Mesenchymal stem cell (in vitro differentiated cells and primary cell): Measurements from ENCODE around the gene TMTC4.

Experiments
- DNase-seq: peaks from one replicate; pipeline ENCODE4 v3.0.0-alpha.2; 2013
- H2AFZ ChIP-seq: one replicate; pipeline ENCODE4 v1.6.1; 2013; ENCODE audit warnings: low read depth, mild to moderate bottlenecking, control low read depth, inconsistent platforms, low read length, moderate library complexity
- H2AK5ac ChIP-seq: 2 replicates; pipeline ENCODE4 v1.6.1; 2013; ENCODE audit warnings: low read length, moderate library complexity, mild to moderate bottlenecking, inconsistent platforms; ENCODE audit not compliant: severe bottlenecking
- H2BK120ac ChIP-seq: one replicate; pipeline ENCODE4 v1.6.1; 2013; ENCODE audit warnings: low read depth, mild to moderate bottlenecking, inconsistent platforms, low read length, moderate library complexity
- H2BK12ac ChIP-seq, 2 experiments: one replicate each; pipeline ENCODE4 v1.6.1; 2013; ENCODE audit warnings: inconsistent platforms in 2 of 2, low read length in 2 of 2, mild to moderate bottlenecking in 2 of 2, moderate library complexity in 2 of 2, control low read depth in 1 of 2
- H2BK15ac ChIP-seq: one replicate; pipeline ENCODE4 v1.6.1; 2013; ENCODE audit warnings: mild to moderate bottlenecking, low read depth, inconsistent platforms; ENCODE audit not compliant: poor library complexity, severe bottlenecking
- H2BK5ac ChIP-seq: 2 replicates; pipeline ENCODE4 v1.6.1; 2013; ENCODE audit warnings: low read depth, mild to moderate bottlenecking, low read length, control low read depth, inconsistent platforms; ENCODE audit not compliant: poor library complexity, severe bottlenecking
- H3K14ac ChIP-seq, 2 experiments: one replicate each; pipeline ENCODE4 v1.6.1; 2013; ENCODE audit warnings: inconsistent platforms in 2 of 2, low read length in 2 of 2, control low read depth in 1 of 2, mild to moderate bottlenecking in 1 of 2, moderate library complexity in 1 of 2
- H3K18ac ChIP-seq, 2 experiments: one replicate each; pipeline ENCODE4 v1.6.1; 2013; ENCODE audit warnings: inconsistent platforms in 2 of 2, low read length in 2 of 2, control low read depth in 1 of 2, low read depth in 1 of 2, mild to moderate bottlenecking in 1 of 2
- H3K23ac ChIP-seq, 2 experiments: one replicate each; pipeline ENCODE4 v1.6.1; 2013; ENCODE audit warnings: inconsistent platforms in 2 of 2, low read length in 2 of 2, mild to moderate bottlenecking in 2 of 2, moderate library complexity in 2 of 2, control low read depth in 1 of 2
- H3K27ac ChIP-seq: 2 replicates; pipeline ENCODE4 v1.5.1; 2013; ENCODE audit warnings: mild to moderate bottlenecking, moderate library complexity, low read length, control low read depth, inconsistent platforms; ENCODE audit not compliant: poor library complexity, severe bottlenecking
- H3K27me3 ChIP-seq, 2 experiments: 2 replicates each; pipeline versions ENCODE4 v1.6.1 to v1.7.0; 2013; ENCODE audit warnings: low read length in 2 of 2, mild to moderate bottlenecking in 2 of 2, moderate library complexity in 2 of 2, control low read depth in 1 of 2, inconsistent platforms in 1 of 2; ENCODE audit not compliant: control insufficient read depth in 1 of 2, insufficient read depth in 1 of 2
- H3K36me3 ChIP-seq, 2 experiments: 2 replicates each; pipeline versions ENCODE4 v1.6.1 to v1.7.0; 2013; ENCODE audit warnings: low read length in 2 of 2, control low read depth in 1 of 2, inconsistent platforms in 1 of 2, low read depth in 1 of 2, mild to moderate bottlenecking in 1 of 2; ENCODE audit not compliant: insufficient read depth in 2 of 2, control insufficient read depth in 1 of 2
- H3K4ac ChIP-seq, 2 experiments: one replicate each; pipeline ENCODE4 v1.6.1; 2013; ENCODE audit warnings: inconsistent platforms in 2 of 2, low read length in 2 of 2, mild to moderate bottlenecking in 2 of 2, moderate library complexity in 2 of 2, control low read depth in 1 of 2, low read depth in 1 of 2
- H3K4me1 ChIP-seq: 2 replicates; pipeline ENCODE4 v1.6.1; 2013; ENCODE audit warnings: low read depth, low read length, control low read depth; ENCODE audit not compliant: control insufficient read depth, insufficient read depth
- H3K4me2 ChIP-seq: 2 replicates; pipeline ENCODE4 v1.6.1; 2013; ENCODE audit warnings: low read length, mild to moderate bottlenecking, inconsistent platforms; ENCODE audit not compliant: poor library complexity, severe bottlenecking
- H3K4me3 ChIP-seq, 2 experiments: 2 replicates each; pipeline versions ENCODE4 v1.5.1 to v1.7.0; 2013; ENCODE audit warnings: low read length in 2 of 2, mild to moderate bottlenecking in 2 of 2, control low read depth in 1 of 2, low read depth in 1 of 2; ENCODE audit not compliant: insufficient read depth in 1 of 2
- H3K79me1 ChIP-seq: replicated peaks from 2 replicates; pipeline ENCODE4 v1.6.1; 2013; ENCODE audit warnings: mild to moderate bottlenecking, control low read depth, low read length, inconsistent platforms; ENCODE audit not compliant: poor library complexity, severe bottlenecking
- H3K9ac ChIP-seq: 2 replicates; pipeline ENCODE4 v1.7.0; 2013; ENCODE audit warnings: mild to moderate bottlenecking, low read length, moderate library complexity
- H3K9me3 ChIP-seq: 2 replicates; pipeline ENCODE4 v1.7.0; 2013; ENCODE audit warnings: mild to moderate bottlenecking, low read length; ENCODE audit not compliant: control insufficient read depth
- H4K8ac ChIP-seq: one replicate; pipeline ENCODE4 v1.6.1; 2013; ENCODE audit warnings: inconsistent platforms, mild to moderate bottlenecking, low read length, moderate library complexity
- H4K91ac ChIP-seq: one replicate; pipeline ENCODE4 v1.6.1; 2013; ENCODE audit warnings: mild to moderate bottlenecking, low read length, inconsistent platforms
- WGBS: methylation state at CpG from one replicate; pipeline ENCODE4 v1.1.7; 2013; ENCODE audit warnings: mixed read lengths; 5-methylcytosine and 5-hydroxymethylcytosine counted together

TMTC4 gene

DNA sequence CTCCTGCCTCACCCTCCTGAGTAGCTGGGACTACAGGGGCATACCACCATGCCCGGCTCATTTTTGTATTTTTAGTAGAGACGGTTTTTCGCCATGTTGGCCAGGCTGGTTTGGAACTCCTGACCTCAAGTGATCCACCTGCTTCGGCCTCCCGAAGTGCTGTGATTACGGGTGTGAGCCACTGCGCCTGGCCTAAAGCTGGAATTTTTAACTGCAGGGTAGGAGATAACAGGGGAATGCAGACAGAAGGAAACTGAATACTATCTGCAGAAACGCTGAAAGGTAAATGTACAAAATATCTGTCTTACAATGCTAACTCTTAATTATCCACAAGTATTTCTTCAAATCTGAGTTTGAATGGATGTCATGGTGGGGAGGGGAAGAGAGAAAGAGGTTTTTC is 13.8 kb downstream of the TMTC4 start:
- WGBS: 82% methylated on average over 6 of the region's 8 CpGs
- H3K27me3 ChIP-seq: no peaks in the 10 kb centered on the region
- no peak overlapping the region for H3K4me2 ChIP-seq
- no peak overlapping the region for H3K4ac ChIP-seq
- H2BK5ac ChIP-seq: no peak overlapping the region
- no peak overlapping the region for H3K9ac ChIP-seq
- H3K4me1 ChIP-seq: no peaks in the 10 kb centered on the region
- DNase-seq: no peak
- no peak overlapping the region for H3K4me3 ChIP-seq
- no peak overlapping the region for H2AFZ ChIP-seq
- H2BK15ac ChIP-seq: no peak overlapping the region
- no peak overlapping the region for H2AK5ac ChIP-seq
- H2BK12ac ChIP-seq: no peak overlapping the region
- H3K18ac ChIP-seq: no peak overlapping the region
- H3K27ac ChIP-seq: no peak overlapping the region
- no peak overlapping the region for H4K8ac ChIP-seq
- H3K9me3 ChIP-seq: no peaks in the 10 kb centered on the region
- peaks cover 44 to 86% of the 10 kb centered on the region in 2 experiments for H3K36me3 ChIP-seq
- no peak overlapping the region for H3K23ac ChIP-seq
- H3K79me1 ChIP-seq: peaks cover 10% of the 10 kb centered on the region
- no peak overlapping the region for H3K14ac ChIP-seq
- H2BK120ac ChIP-seq: no peak overlapping the region
- no peak overlapping the region for H4K91ac ChIP-seq

GRCh38 chr13:100659578-100659977 is 15.0 kb downstream of the TMTC4 start:
- Histone ChIP-seq H3K4me2 (no peak overlapping the region), H2AFZ (no peak overlapping the region), H4K91ac (no peak overlapping the region), H3K4me3 (no peak overlapping the region), H3K79me1 (peaks cover 5% of the 10 kb centered on the region), H3K23ac (no peak overlapping the region), H3K4me1 (no peaks in the 10 kb centered on the region), H3K9me3 (no peaks in the 10 kb centered on the region), H4K8ac (no peak overlapping the region), H2BK120ac (no peak overlapping the region), H3K9ac (no peak overlapping the region), H3K27me3 (no peaks in the 10 kb centered on the region), H2BK15ac (no peak overlapping the region), H3K27ac (no peak overlapping the region), H3K4ac (no peak overlapping the region), H3K18ac (no peak overlapping the region), H2AK5ac (no peak overlapping the region), H3K36me3 (peaks cover 39 to 83% of the 10 kb centered on the region in 2 experiments), H2BK12ac (no peak overlapping the region), H2BK5ac (no peak overlapping the region), H3K14ac (no peak overlapping the region)
- 94% methylated on average over 4 of the region's 4 CpGs for WGBS
- no peak for DNase-seq

GRCh38 chr13:100658363-100658762 is 16.2 kb downstream of the TMTC4 start:
- Histone ChIP-seq H3K4ac (no peak overlapping the region), H3K4me3 (no peak overlapping the region), H3K23ac (no peak overlapping the region), H3K79me1 (peaks cover under 1% of the 10 kb centered on the region), H4K91ac (no peak overlapping the region), H4K8ac (no peak overlapping the region), H2AK5ac (no peak overlapping the region), H3K4me1 (no peaks in the 10 kb centered on the region), H2BK15ac (no peak overlapping the region), H2BK5ac (no peak overlapping the region), H3K4me2 (no peak overlapping the region), H2BK12ac (no peak overlapping the region), H3K9ac (no peak overlapping the region), H3K27me3 (no peaks in the 10 kb centered on the region), H3K27ac (no peak overlapping the region), H2BK120ac (no peak overlapping the region), H3K9me3 (no peaks in the 10 kb centered on the region), H3K18ac (no peak overlapping the region), H2AFZ (no peak overlapping the region), H3K14ac (no peak overlapping the region), H3K36me3 (peaks cover 35 to 82% of the 10 kb centered on the region in 2 experiments)
- no peak for DNase-seq
- WGBS: 50% methylated on average over 2 of the region's 2 CpGs

- 100% methylated on average over 2 of the region's 5 CpGs for WGBS
- Histone ChIP-seq H3K23ac (no peak overlapping the region), H3K9me3 (no peaks in the 10 kb centered on the region), H2BK120ac (no peak overlapping the region), H2AK5ac (no peak overlapping the region), H3K4ac (no peak overlapping the region), H3K4me3 (no peak overlapping the region), H4K91ac (no peak overlapping the region), H2BK12ac (no peak overlapping the region), H3K9ac (no peak overlapping the region), H4K8ac (no peak overlapping the region), H3K14ac (no peak overlapping the region), H2BK15ac (no peak overlapping the region), H3K18ac (no peak overlapping the region), H2AFZ (no peak overlapping the region), H3K79me1 (peaks cover 2% of the 10 kb centered on the region), H3K4me2 (no peak overlapping the region), H3K36me3 (peaks cover 35 to 82% of the 10 kb centered on the region in 2 experiments), H3K27ac (no peak overlapping the region), H3K4me1 (no peaks in the 10 kb centered on the region), H3K27me3 (no peaks in the 10 kb centered on the region), H2BK5ac (no peak overlapping the region)
- no peak for DNase-seq
Measured at GRCh38 chr13:100657881-100658315, 16.7 kb downstream of the TMTC4 start.
